ENCODE data around the gene PTPRQ. TPM values are rescaled to one million over a fixed set of nuclear protein-coding genes. Genes with fewer than 3 reads are reported as not detected.

The PTPRQ gene
- total and polyA plus RNA-seq, 2 of the 8 experiments (the other 6 are each of a cell fraction or from before 2014, with no cell fraction given) = not detected

DNA sequence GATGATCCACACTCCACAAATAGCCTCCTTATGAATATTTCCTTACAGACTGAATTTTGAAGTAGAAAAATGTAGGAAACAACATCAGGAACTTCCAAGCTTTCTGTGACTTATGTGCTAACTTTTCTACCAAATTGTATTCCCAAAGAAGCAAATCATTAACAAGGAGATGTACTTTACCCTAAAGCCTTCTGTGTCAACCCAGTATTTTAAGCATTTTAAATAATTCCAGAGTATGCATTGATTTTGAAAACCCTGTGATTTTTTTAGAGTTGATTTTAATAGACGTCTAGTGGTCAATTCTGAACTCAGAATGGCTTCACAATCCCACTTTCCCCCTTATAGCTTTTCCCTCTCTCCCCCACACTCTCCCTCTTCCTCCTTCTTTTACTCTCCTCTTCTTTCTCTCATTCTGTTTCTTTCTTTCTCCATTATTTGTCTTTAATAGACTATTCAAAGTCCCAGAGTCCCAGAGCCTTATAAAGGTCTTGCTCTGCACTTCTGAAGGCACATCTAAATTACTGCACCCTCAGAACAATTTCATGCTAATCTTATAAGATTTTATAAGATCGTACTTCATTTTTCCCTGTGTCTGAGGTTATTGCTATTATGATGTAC, 253.3 kb downstream of the PTPRQ start (continued):
- TF ChIP-seq ZNF274 (IDR thresholded peaks at IDR 0.05; ENCODE audit: borderline replicate concordance, extremely low read depth, low read length) = no peak
- no peak for TF ChIP-seq JUND (IDR thresholded peaks at IDR 0.05; ENCODE audit: low read length)
- no peak for TF ChIP-seq SAP30 (IDR thresholded peaks at IDR 0.05; ENCODE audit: insufficient read depth, insufficient replicate concordance, low read length)
- no peak for TF ChIP-seq SP2 (IDR thresholded peaks at IDR 0.05; ENCODE audit: low read length)
- TF ChIP-seq, protein P1, sequence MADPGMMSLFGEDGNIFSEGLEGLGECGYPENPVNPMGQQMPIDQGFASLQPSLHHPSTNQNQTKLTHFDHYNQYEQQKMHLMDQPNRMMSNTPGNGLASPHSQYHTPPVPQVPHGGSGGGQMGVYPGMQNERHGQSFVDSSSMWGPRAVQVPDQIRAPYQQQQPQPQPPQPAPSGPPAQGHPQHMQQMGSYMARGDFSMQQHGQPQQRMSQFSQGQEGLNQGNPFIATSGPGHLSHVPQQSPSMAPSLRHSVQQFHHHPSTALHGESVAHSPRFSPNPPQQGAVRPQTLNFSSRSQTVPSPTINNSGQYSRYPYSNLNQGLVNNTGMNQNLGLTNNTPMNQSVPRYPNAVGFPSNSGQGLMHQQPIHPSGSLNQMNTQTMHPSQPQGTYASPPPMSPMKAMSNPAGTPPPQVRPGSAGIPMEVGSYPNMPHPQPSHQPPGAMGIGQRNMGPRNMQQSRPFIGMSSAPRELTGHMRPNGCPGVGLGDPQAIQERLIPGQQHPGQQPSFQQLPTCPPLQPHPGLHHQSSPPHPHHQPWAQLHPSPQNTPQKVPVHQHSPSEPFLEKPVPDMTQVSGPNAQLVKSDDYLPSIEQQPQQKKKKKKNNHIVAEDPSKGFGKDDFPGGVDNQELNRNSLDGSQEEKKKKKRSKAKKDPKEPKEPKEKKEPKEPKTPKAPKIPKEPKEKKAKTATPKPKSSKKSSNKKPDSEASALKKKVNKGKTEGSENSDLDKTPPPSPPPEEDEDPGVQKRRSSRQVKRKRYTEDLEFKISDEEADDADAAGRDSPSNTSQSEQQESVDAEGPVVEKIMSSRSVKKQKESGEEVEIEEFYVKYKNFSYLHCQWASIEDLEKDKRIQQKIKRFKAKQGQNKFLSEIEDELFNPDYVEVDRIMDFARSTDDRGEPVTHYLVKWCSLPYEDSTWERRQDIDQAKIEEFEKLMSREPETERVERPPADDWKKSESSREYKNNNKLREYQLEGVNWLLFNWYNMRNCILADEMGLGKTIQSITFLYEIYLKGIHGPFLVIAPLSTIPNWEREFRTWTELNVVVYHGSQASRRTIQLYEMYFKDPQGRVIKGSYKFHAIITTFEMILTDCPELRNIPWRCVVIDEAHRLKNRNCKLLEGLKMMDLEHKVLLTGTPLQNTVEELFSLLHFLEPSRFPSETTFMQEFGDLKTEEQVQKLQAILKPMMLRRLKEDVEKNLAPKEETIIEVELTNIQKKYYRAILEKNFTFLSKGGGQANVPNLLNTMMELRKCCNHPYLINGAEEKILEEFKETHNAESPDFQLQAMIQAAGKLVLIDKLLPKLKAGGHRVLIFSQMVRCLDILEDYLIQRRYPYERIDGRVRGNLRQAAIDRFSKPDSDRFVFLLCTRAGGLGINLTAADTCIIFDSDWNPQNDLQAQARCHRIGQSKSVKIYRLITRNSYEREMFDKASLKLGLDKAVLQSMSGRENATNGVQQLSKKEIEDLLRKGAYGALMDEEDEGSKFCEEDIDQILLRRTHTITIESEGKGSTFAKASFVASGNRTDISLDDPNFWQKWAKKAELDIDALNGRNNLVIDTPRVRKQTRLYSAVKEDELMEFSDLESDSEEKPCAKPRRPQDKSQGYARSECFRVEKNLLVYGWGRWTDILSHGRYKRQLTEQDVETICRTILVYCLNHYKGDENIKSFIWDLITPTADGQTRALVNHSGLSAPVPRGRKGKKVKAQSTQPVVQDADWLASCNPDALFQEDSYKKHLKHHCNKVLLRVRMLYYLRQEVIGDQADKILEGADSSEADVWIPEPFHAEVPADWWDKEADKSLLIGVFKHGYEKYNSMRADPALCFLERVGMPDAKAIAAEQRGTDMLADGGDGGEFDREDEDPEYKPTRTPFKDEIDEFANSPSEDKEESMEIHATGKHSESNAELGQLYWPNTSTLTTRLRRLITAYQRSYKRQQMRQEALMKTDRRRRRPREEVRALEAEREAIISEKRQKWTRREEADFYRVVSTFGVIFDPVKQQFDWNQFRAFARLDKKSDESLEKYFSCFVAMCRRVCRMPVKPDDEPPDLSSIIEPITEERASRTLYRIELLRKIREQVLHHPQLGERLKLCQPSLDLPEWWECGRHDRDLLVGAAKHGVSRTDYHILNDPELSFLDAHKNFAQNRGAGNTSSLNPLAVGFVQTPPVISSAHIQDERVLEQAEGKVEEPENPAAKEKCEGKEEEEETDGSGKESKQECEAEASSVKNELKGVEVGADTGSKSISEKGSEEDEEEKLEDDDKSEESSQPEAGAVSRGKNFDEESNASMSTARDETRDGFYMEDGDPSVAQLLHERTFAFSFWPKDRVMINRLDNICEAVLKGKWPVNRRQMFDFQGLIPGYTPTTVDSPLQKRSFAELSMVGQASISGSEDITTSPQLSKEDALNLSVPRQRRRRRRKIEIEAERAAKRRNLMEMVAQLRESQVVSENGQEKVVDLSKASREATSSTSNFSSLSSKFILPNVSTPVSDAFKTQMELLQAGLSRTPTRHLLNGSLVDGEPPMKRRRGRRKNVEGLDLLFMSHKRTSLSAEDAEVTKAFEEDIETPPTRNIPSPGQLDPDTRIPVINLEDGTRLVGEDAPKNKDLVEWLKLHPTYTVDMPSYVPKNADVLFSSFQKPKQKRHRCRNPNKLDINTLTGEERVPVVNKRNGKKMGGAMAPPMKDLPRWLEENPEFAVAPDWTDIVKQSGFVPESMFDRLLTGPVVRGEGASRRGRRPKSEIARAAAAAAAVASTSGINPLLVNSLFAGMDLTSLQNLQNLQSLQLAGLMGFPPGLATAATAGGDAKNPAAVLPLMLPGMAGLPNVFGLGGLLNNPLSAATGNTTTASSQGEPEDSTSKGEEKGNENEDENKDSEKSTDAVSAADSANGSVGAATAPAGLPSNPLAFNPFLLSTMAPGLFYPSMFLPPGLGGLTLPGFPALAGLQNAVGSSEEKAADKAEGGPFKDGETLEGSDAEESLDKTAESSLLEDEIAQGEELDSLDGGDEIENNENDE (IDR thresholded peaks at IDR 0.05; ENCODE audit: insufficient replicate concordance, low read length) = no peak
- TF ChIP-seq SIRT6 (IDR thresholded peaks at IDR 0.05; ENCODE audit: low read length) = no peak

Measured in H1 (cell line).